HG03175 (cell line): ENCODE measurements around the gene HHAT.
"Not testable (repeated sequence)": the region's sequence is repeated elsewhere in the genome, so short reads cannot be mapped to it uniquely, and the experiment has no call there.

ENCODE experiments used
- ATAC-seq: cut with Tn5 transposase; IDR thresholded peaks from one replicate; pipeline ENCODE4 v1.9.1; 2021; ENCODE audit warnings: mild to moderate bottlenecking, moderate library complexity; ENCODE audit not compliant: unreplicated experiment

Gene HHAT

GRCh38 chr1:210354305-210354704, 25.6 kb downstream of the HHAT start:
- not testable (repeated sequence) for ATAC-seq

GRCh38 chr1:210358626-210359025, 29.9 kb downstream of the HHAT start:
- ATAC-seq: no peak

GRCh38 chr1:210359255-210359654, 30.6 kb downstream of the HHAT start:
- no peak for ATAC-seq

GRCh38 chr1:210360852-210361477, 32.3 kb downstream of the HHAT start:
- peak; percentile 53 for ATAC-seq

- no peak for ATAC-seq
Measured at GRCh38 chr1:210361665-210362064, 33.0 kb downstream of the HHAT start.

- no peak for ATAC-seq
Measured at GRCh38 chr1:210362526-210362925, 33.8 kb downstream of the HHAT start.

GRCh38 chr1:210363119-210363518, 34.4 kb downstream of the HHAT start:
- no peak for ATAC-seq

- ATAC-seq: no peak
Measured at GRCh38 chr1:210364479-210364878, 35.8 kb downstream of the HHAT start.

GRCh38 chr1:210366767-210367166, 38.1 kb downstream of the HHAT start:
- ATAC-seq: no peak

GRCh38 chr1:210367566-210367965, 38.9 kb downstream of the HHAT start:
- ATAC-seq: no peak

- ATAC-seq: no peak
Measured at GRCh38 chr1:210369425-210369824, 40.7 kb downstream of the HHAT start.

- ATAC-seq: no peak
Measured at GRCh38 chr1:210371916-210372315, 43.2 kb downstream of the HHAT start.

- no peak for ATAC-seq
Measured at GRCh38 chr1:210372491-210372890, 43.8 kb downstream of the HHAT start.

GRCh38 chr1:210372931-210373627, 44.4 kb downstream of the HHAT start:
- ATAC-seq: no peak

GRCh38 chr1:210373628-210373877, 44.9 kb downstream of the HHAT start:
- no peak for ATAC-seq

- ATAC-seq: peak; percentile 72
Measured at GRCh38 chr1:210373878-210374599, 45.3 kb downstream of the HHAT start.

GRCh38 chr1:210374600-210374953, 45.9 kb downstream of the HHAT start:
- ATAC-seq: no peak

- no peak for ATAC-seq
Measured at GRCh38 chr1:210376836-210377372, 48.2 kb downstream of the HHAT start.

- ATAC-seq: no peak
Measured at GRCh38 chr1:210377731-210378333, 49.1 kb downstream of the HHAT start.

- ATAC-seq: no peak
Measured at GRCh38 chr1:210378736-210379135, 50.0 kb downstream of the HHAT start.

- ATAC-seq: no peak
Measured at GRCh38 chr1:210381934-210382333, 53.2 kb downstream of the HHAT start.

GRCh38 chr1:210384625-210385024, 55.9 kb downstream of the HHAT start:
- ATAC-seq: no peak
